Ovary (tissue), 3 donors: ENCODE data around the gene CAMSAP3.

Source experiments
- CTCF ChIP-seq, 3 donors: fragments of 450-650 bp in 2 of 3; fragments of 200-600 bp in 1 of 3; IDR thresholded peaks; one replicate each; pipeline versions ENCODE4 v1.5.1 to v1.8.0; 2016 to 2022; ENCODE audit warnings: antibody characterized with exemption in 3 of 3, mild to moderate bottlenecking in 1 of 3
- EP300 ChIP-seq: sonication (generic); formaldehyde crosslinking; IDR thresholded peaks from one replicate; pipeline ENCODE4 v1.6.1; 2017; ENCODE audit warnings: antibody characterized with exemption
- POLR2A ChIP-seq: fragments of 450-650 bp; IDR thresholded peaks from one replicate; pipeline ENCODE4 v1.6.1; 2017; ENCODE audit warnings: antibody characterized with exemption, mild to moderate bottlenecking, moderate library complexity
- donor health status: DM: no; HTN: no; CAD: no.

- TF ChIP-seq CTCF (IDR thresholded peaks at IDR 0.05) (no peak), EP300 (no peak), POLR2A (no peak)
Measured at GRCh38 chr19:7661744-7662538, 66.3 kb downstream of the CAMSAP3 start.
